Right lobe of liver (tissue), 6 donors: ENCODE data around the gene BLACAT1. TPM values are rescaled to one million over a fixed set of nuclear protein-coding genes. Genes with fewer than 3 reads are reported as not detected.

Experiments
- ATAC-seq, 4 donors: fragments of 200-7000 bp; cut with Tn5 transposase; one replicate each; pipeline ENCODE4 v1.9.1; 2020; ENCODE audit warnings: mild to moderate bottlenecking in 4 of 4, moderate library complexity in 4 of 4
- DNase-seq, 3 donors: peaks; one replicate each; pipeline ENCODE4 v3.0.0-alpha.2; 2020
- H3K27ac ChIP-seq, 3 donors: fragments of 200-600 bp; one replicate each; pipeline ENCODE4 v1.8.0; 2022
- H3K27me3 ChIP-seq, 2 donors: fragments of 200-600 bp; one replicate each; pipeline ENCODE4 v1.8.0; 2022
- H3K36me3 ChIP-seq, 4 donors: fragments of 200-600 bp; sonication (generic) in 1 of 4; one replicate each; pipeline versions ENCODE4 v1.5.1 to v1.8.0; 2017 to 2022; ENCODE audit warnings: control low read depth in 1 of 4
- H3K4me1 ChIP-seq, 4 donors: fragments of 200-600 bp; sonication (generic) in 1 of 4; one replicate each; pipeline versions ENCODE4 v1.5.1 to v1.8.0; 2017 to 2022; ENCODE audit warnings: control low read depth in 1 of 4
- H3K4me3 ChIP-seq, 3 donors: fragments of 200-600 bp; one replicate each; pipeline ENCODE4 v1.8.0; 2022
- H3K9me3 ChIP-seq, 4 donors: fragments of 200-600 bp; sonication (generic) in 1 of 4; one replicate each; pipeline versions ENCODE4 v1.5.1 to v1.8.0; 2017 to 2022; ENCODE audit warnings: control low read depth in 1 of 4
- CTCF ChIP-seq, 4 donors: fragments of 200-600 bp in 3 of 4; fragments of 450-650 bp in 1 of 4; IDR thresholded peaks; one replicate each; pipeline versions ENCODE4 v1.5.1 to v1.8.0; 2016 to 2022; ENCODE audit warnings: antibody characterized with exemption in 4 of 4, mild to moderate bottlenecking in 2 of 4
- POLR2A ChIP-seq: fragments of 450-650 bp; IDR thresholded peaks from one replicate; pipeline ENCODE4 v1.6.1; 2017; ENCODE audit warnings: antibody characterized with exemption, mild to moderate bottlenecking
- WGBS: methylation state at CpG from one replicate; pipeline ENCODE4 v1.1.6; 2018; ENCODE audit warnings: low coverage, low lambda C conversion rate; ENCODE audit not compliant: insufficient coverage; ENCODE audit errors: missing lambda C conversion rate; 5-methylcytosine and 5-hydroxymethylcytosine counted together
- intact Hi-C, 2 donors: fragments of 100-400 bp; cut with DNase I; formaldehyde crosslinking; loops; one replicate each; pipeline versions ENCODE4 v1.11.2 to v1.14.1; 2022
- long read RNA-seq: library from polyadenylated mRNA; unstranded; transcript quantifications from one replicate; pipeline ENCODE4 v2.0.0, GENCODE V29; 2019
- total RNA-seq, 6 experiments: library from RNA; depleted of rRNA in 2 of 6; stranded (reverse); fragments of >200 nt in 2 of 6; fragmentation: NEBNext Ultra II Directional in 3 of 6; extraction: Animal tissue kit (Norgen Biotek cat#: 25700) in 3 of 6; gene quantifications; one replicate each; pipeline versions ENCODE4 v1.1.0 to v1.2.4, GENCODE V29; 2016 to 2023
- donor health status: DM: no; HTN: yes; CAD: no.
- donor health status: DM: no; HTN: no; CAD: no.
- donor health status: DM: no; HTN: no; CAD: no.
- donor health status: DM: no; HTN: yes; CAD: no.
- donor health status: DM: no; HTN: yes; CAD: no.

Gene BLACAT1
- total RNA-seq: under 1 TPM in 1 of 6 experiments, not detected in 5; 0.06 TPM
- long read RNA-seq: 0 reads

GRCh38 chr1:205455581-205456382 is at the start of gene BLACAT1:
TSS of gene BLACAT1 (minus strand) at chr1:205456045.
- ATAC-seq: no peak
- TF ChIP-seq CTCF (IDR thresholded peaks at IDR 0.05) (no peak), POLR2A (no peak)
- Histone ChIP-seq H3K9me3 (no peaks in the 10 kb centered on the region), H3K4me1 (peaks cover 0 to 10% (median 2%) of the 10 kb centered on the region in 4 donors), H3K27ac (no peak within 1 kb of the TSS), H3K4me3 (no peak within 1 kb of the TSS), H3K27me3 (peaks cover 3 to 35% of the 10 kb centered on the region in 2 donors), H3K36me3 (no peaks in the 10 kb centered on the region)
- intact Hi-C loops: no loop called here
- WGBS: 3% methylated on average over 42 of the region's 53 CpGs
- DNase-seq: no peak

GRCh38 chr1:205505076-205505729 is 49.4 kb upstream of the BLACAT1 start:
- H3K27me3 ChIP-seq: no peaks in the 10 kb centered on the region
- H3K27ac ChIP-seq: peak overlapping the region; percentile 20 to 24 (median 22)
- H3K4me1 ChIP-seq: no peaks in the 10 kb centered on the region
- WGBS: 22% methylated on average over 9 of the region's 18 CpGs
- no peak for TF ChIP-seq POLR2A
- TF ChIP-seq CTCF (IDR thresholded peaks at IDR 0.05): no peak
- H3K36me3 ChIP-seq: no peaks in the 10 kb centered on the region
- H3K4me3 ChIP-seq: peak overlapping the region; percentile 63 to 79 (median 69)
- intact Hi-C loops: no loop called here
- peak; percentile 2 to 24 (median 14) for ATAC-seq
- no peak for DNase-seq
- H3K9me3 ChIP-seq: no peaks in the 10 kb centered on the region

- peak within 1 kb of the TSS; percentile 63 to 79 (median 69) for H3K4me3 ChIP-seq
- peak within 1 kb of the TSS; percentile 20 to 24 (median 22) for H3K27ac ChIP-seq
- no peaks in the 10 kb centered on the region for H3K36me3 ChIP-seq
- intact Hi-C loops: no loop called here
- peak; percentile 88 to 91 (median 90) for ATAC-seq
- DNase-seq: peak; percentile 84 to 89 (median 87)
- TF ChIP-seq CTCF (IDR thresholded peaks at IDR 0.05): no peak
- TF ChIP-seq POLR2A: no peak
- H3K4me1 ChIP-seq: no peaks in the 10 kb centered on the region
- H3K27me3 ChIP-seq: no peaks in the 10 kb centered on the region
- 5% methylated on average over 23 of the region's 42 CpGs for WGBS
- no peaks in the 10 kb centered on the region for H3K9me3 ChIP-seq
Observed at GRCh38 chr1:205504311-205505075, 48.6 kb upstream of the BLACAT1 start, which contains the start of gene CDK18. TSS of gene CDK18 (plus strand) at chr1:205504669. CDS start at chr1:205523168, 18,499 bp downstream.

- H3K27me3 ChIP-seq: no peaks in the 10 kb centered on the region
- TF ChIP-seq POLR2A: no peak
- TF ChIP-seq CTCF (IDR thresholded peaks at IDR 0.05): no peak
- intact Hi-C loops: no loop called here
- no peaks in the 10 kb centered on the region for H3K36me3 ChIP-seq
- H3K9me3 ChIP-seq: no peaks in the 10 kb centered on the region
- ATAC-seq (no peak), DNase-seq (no peak)
- no peak overlapping the region for H3K27ac ChIP-seq
- no peak overlapping the region for H3K4me3 ChIP-seq
- no peaks in the 10 kb centered on the region for H3K4me1 ChIP-seq
- 75% methylated on average over 3 of the region's 3 CpGs for WGBS
Observed at GRCh38 chr1:205502992-205503391, 47.1 kb upstream of the BLACAT1 start.
